Activated naive CD4-positive, alpha-beta T cell treated with anti-CD3 and anti-CD28 coated beads for 36 hours (primary cell): ENCODE data around the gene TUT7. TPM values are rescaled to one million over a fixed set of nuclear protein-coding genes. Genes with fewer than 3 reads are reported as not detected.

ENCODE experiments used
- CTCF ChIA-PET: fragments of 350-600 bp; sonication (Branson Sonifier 250); formaldehyde crosslinking; loops from one replicate; lab custom pipeline; 2021; ENCODE audit warnings: antibody characterized with exemption; lab: Charles Lee
- DNase-seq: peaks from one replicate; pipeline ENCODE4 v3.0.0-alpha.2; 2020
- H3K27ac Mint-ChIP-seq: one replicate; pipeline ENCODE4 v1.8.0; 2021; ENCODE audit warnings: mild to moderate bottlenecking, mixed read lengths
- H3K27me3 Mint-ChIP-seq: one replicate; pipeline ENCODE4 v1.8.0; 2021; ENCODE audit warnings: low read depth, mixed read lengths
- H3K36me3 Mint-ChIP-seq: one replicate; pipeline ENCODE4 v1.8.0; 2021; ENCODE audit warnings: low read depth, mixed read lengths
- H3K4me1 Mint-ChIP-seq: one replicate; pipeline ENCODE4 v1.8.0; 2021; ENCODE audit warnings: low read depth, mixed read lengths
- H3K4me3 Mint-ChIP-seq: one replicate; pipeline ENCODE4 v1.8.0; 2021; ENCODE audit warnings: mild to moderate bottlenecking, moderate library complexity, mixed read lengths
- H3K9me3 Mint-ChIP-seq: one replicate; pipeline ENCODE4 v1.8.0; 2021; ENCODE audit warnings: mixed read lengths
- intact Hi-C: fragments of 100-400 bp; cut with micrococcal nuclease; formaldehyde crosslinking; loops from one replicate; pipeline ENCODE4 v1.15.1; 2023
- total RNA-seq, 2 experiments: library from RNA; stranded (reverse); gene quantifications; one replicate each; pipeline ENCODE4 v1.2.3, GENCODE V29; 2021

TUT7 gene
- total RNA-seq, 2 experiments from 2014 or later: 22.7 to 23.5 TPM

DNA sequence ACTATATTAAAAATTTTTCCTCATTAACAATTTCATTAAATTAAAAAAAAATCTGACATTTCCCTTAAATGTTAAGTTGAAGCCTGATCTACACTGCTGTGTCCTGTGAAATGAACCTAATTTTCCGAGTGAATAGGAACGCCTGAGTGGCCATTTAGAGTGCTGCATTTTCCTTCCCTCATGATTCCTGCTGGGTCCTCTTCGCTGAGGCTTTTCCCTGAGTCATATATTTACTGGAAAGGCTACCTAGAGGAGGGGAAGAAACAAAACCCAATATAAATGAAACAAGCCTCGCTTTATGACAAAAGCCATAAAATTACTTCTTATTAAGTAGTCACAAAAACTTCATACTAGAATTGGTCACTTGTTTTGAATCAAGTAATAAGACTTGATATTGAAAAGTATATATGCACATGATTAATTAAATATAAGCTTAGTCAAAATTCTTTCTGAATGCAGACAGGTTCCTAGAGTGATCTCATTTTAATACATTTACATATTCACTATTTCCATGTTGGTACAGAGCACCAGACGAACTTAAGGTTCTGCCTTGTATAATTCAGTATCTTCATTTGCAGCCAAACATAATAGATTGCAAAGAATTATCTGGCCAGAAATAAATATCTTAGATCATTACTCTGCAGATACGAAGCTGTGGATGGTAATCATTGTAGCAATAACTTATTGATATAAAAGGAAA is 65.6 kb downstream of the TUT7 start:
- no peaks in the 10 kb centered on the region for H3K27me3 Mint-ChIP-seq
- CTCF ChIA-PET: no interaction called here
- H3K9me3 Mint-ChIP-seq: no peaks in the 10 kb centered on the region
- H3K36me3 Mint-ChIP-seq: no peaks in the 10 kb centered on the region
- intact Hi-C loops: loop anchor here (10.0 kb wide), 1 partner anchor 1686 kb away; the partner anchor contains the start of gene CDK20
- no peak overlapping the region for H3K4me3 Mint-ChIP-seq
- DNase-seq: no peak
- H3K4me1 Mint-ChIP-seq: no peaks in the 10 kb centered on the region
- no peak overlapping the region for H3K27ac Mint-ChIP-seq

DNA sequence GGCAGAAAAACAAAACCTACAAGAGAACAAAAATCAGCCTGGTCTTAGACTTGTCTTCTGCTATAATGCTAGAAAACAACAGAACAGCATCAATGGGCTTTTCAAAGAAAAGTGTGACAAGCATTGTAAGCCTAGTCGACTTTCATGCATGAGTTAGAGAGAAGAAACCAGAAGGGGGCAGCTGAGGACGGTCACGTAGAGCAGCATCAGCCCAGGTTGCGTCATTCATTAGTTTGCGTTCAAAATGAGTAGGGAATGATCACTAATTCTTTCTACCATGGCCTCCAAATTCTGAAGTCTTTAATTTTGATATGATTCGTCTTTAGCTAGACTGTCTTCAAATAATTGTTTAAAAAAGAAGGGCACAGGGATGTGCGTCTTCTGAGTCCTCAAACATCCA is 67.2 kb downstream of the TUT7 start:
- intact Hi-C loops: loop anchor here (10.0 kb wide), 1 partner anchor 1688 kb away; the partner anchor contains the start of gene CDK20
- H3K9me3 Mint-ChIP-seq: no peaks in the 10 kb centered on the region
- no peak overlapping the region for H3K4me3 Mint-ChIP-seq
- no peak overlapping the region for H3K27ac Mint-ChIP-seq
- H3K27me3 Mint-ChIP-seq: no peaks in the 10 kb centered on the region
- peaks cover 9% of the 10 kb centered on the region for H3K4me1 Mint-ChIP-seq
- CTCF ChIA-PET: no interaction called here
- peak; percentile 41 for DNase-seq
- no peaks in the 10 kb centered on the region for H3K36me3 Mint-ChIP-seq

DNA sequence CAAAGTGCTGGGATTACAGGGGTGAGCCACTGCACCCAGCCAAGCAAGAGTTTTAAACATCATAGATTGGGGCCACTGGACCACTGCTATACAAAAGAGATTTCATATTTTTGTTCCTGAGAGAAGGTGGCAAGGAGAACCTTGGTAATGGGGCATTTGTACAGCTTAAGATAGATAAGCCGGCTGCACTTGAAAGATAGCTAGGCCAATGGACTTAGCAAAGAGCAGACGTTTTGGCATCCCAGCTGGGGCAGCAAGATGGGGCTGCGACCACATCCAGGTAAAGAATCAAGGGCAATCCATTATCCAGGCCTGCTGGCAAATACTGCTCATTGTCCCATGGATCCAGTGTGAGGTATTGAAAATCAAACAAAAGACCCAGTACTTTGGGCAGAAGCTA is 67.9 kb downstream of the TUT7 start:
- Mint-ChIP-seq H3K36me3 (peaks cover 3% of the 10 kb centered on the region), H3K9me3 (no peaks in the 10 kb centered on the region), H3K27me3 (no peaks in the 10 kb centered on the region), H3K4me1 (peaks cover 12% of the 10 kb centered on the region), H3K4me3 (no peak overlapping the region), H3K27ac (no peak overlapping the region)
- CTCF ChIA-PET: interaction anchor here (0.5 kb wide), 1 partner anchor 34 kb away, joined by 3 read pairs; no protein-coding TSS in a partner anchor
- no peak for DNase-seq
- intact Hi-C loops: loop anchor here (10.0 kb wide), 1 partner anchor 1689 kb away; the partner anchor contains the start of gene CDK20

DNA sequence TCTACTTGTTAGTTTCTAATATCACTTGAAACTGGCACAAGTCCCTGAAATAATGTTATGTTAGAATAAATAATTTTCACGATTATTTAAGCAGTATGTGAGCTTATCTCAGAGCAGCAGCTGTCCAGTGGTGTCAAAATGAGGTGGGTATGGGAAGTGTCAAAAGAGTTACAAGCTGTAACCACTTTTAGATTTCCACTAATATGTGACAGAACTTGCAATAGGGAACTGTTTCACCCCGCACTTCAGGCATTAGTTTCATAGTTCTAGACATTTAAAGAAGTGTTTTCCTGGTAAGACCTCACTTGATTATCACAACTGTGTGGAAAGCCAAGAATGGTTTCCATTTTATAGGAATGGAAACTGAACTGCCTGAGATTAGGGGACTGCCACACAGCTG is 68.9 kb downstream of the TUT7 start:
- no peaks in the 10 kb centered on the region for H3K27me3 Mint-ChIP-seq
- H3K4me3 Mint-ChIP-seq: no peak overlapping the region
- intact Hi-C loops: loop anchor here (10.0 kb wide), 1 partner anchor 1690 kb away; the partner anchor contains the start of gene CDK20
- H3K4me1 Mint-ChIP-seq: peaks cover 20% of the 10 kb centered on the region
- H3K9me3 Mint-ChIP-seq: no peaks in the 10 kb centered on the region
- H3K27ac Mint-ChIP-seq: no peak overlapping the region
- CTCF ChIA-PET: no interaction called here
- H3K36me3 Mint-ChIP-seq: peaks cover 3% of the 10 kb centered on the region
- no peak for DNase-seq

DNA sequence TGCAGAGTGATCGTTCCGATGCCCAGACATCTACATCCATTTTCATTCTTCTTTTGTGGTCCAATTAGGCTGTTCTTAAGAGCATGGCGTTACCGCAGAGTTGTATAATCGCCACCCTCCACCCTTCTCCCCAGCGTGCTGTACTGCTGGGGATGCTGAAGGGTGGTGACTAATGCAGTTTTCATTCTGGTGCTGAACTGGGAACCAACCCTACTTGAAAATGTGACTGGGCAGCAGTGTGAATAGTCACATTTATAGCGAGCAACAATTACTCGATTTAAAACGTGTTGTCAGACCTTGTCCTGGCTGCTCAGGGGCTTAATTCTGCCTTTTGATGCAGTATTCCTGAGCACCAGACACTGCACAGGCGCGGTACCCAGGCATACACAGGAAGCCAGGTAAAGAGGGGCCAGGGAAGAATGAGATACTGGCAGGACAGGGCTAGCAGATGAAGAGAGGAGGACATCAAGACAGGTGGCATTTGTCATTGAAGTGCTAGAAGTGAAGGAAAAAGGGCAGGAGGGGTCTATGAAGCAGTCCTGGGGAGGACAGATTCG is 71.2 kb downstream of the TUT7 start:
- CTCF ChIA-PET: interaction anchor here (0.6 to 1.0 kb wide), 2 partner anchors 16 to 80 kb away, joined by 4 to 5 read pairs; no protein-coding TSS in a partner anchor
- H3K36me3 Mint-ChIP-seq: peaks cover 3% of the 10 kb centered on the region
- DNase-seq: no peak
- intact Hi-C loops: loop anchor here (1.0 to 10.0 kb wide), 8 partner anchors 20 to 1692 kb away; partner anchors contain the start of genes CDK20 and NAA35
- H3K4me3 Mint-ChIP-seq: peak overlapping the region; percentile 89
- no peaks in the 10 kb centered on the region for H3K27me3 Mint-ChIP-seq
- H3K4me1 Mint-ChIP-seq: peaks cover 35% of the 10 kb centered on the region
- H3K27ac Mint-ChIP-seq: peak overlapping the region; percentile 94
- no peaks in the 10 kb centered on the region for H3K9me3 Mint-ChIP-seq

DNA sequence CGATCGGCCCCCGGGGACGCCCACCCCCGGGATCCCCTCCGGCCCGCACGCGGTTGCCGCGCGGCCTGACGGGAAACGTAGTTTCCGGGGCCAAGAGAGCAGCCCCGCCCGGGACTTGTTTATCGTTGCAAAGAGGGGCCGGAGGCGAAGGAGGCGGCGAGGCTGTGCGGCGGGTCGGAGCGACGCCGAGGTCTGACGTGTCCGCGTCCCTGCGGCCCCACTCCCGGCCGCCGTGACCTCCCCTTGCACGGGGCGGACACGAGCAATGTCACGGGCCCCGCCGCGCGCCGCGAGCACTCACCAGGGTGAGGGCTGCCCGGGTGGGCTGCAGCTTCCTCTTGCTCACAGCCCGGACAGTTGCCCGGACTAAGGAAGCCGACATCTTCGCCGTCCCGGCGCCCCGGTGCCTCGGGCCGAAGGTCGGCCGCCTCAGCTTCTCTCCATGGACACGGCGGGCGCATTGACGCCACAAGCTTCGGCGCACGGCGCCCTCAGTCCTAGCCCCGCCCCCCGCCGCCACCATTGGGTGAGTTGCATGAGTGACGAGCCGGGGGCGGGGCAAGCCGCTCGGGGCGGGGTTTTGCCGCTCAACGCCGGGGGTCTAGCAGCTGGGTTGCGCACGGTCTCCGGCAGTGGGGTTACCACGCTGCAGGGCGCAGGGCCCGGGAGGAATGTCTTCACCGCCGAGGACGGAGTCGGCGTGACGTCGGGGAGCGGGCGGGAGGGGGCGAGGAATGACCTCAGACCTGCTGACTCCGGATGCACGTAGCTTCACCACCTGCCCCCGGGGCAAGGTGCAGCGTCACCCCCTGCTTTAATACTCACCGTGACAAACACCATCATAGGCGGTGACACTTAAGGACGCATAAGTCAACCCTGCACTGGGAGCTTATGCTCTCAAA is 71.9 kb downstream of the TUT7 start, which contains the start of gene ISCA1:
ISCA1 (minus strand) TSS at position 462 of the 902 bp plus-strand sequence; CDS start at position 382, 80 bp downstream.
- no peaks in the 10 kb centered on the region for H3K9me3 Mint-ChIP-seq
- H3K27ac Mint-ChIP-seq: peak within 1 kb of the TSS; percentile 94
- H3K36me3 Mint-ChIP-seq: peaks cover 3% of the 10 kb centered on the region
- peak within 1 kb of the TSS; percentile 89 for H3K4me3 Mint-ChIP-seq
- CTCF ChIA-PET: interaction anchor here (0.6 to 1.0 kb wide), 2 partner anchors 15 to 79 kb away, joined by 4 to 5 read pairs; no protein-coding TSS in a partner anchor
- H3K27me3 Mint-ChIP-seq: no peaks in the 10 kb centered on the region
- intact Hi-C loops: loop anchor here (1.0 to 10.0 kb wide), 8 partner anchors 21 to 1692 kb away; partner anchors contain the start of genes CDK20 and NAA35
- DNase-seq: peak; percentile 96
- peaks cover 40% of the 10 kb centered on the region for H3K4me1 Mint-ChIP-seq

DNA sequence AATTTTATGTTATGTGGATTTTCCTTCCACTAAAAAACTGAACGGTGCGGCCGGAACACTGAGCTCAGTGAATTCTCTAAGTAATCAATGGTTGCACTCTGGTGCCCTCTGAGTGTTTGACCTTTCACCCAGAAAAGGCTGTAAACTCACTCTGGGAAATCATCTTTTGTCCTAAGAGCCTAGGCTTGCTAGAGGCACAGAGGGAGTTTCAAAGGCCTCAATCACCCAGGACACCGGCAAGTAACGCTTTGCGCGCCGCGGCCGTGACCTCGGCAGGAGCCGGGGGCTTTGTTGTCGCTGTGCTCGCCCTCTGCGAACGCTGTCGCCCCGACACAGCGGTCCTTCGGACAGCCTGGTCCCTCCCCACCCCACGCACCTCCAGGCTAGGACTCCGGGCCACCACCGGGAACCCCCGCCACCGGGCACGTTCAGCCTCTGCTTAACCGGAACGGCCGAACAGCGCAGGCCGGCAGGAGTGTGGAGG is 72.6 kb downstream of the TUT7 start:
- peak overlapping the region; percentile 89 for H3K4me3 Mint-ChIP-seq
- peak overlapping the region; percentile 94 for H3K27ac Mint-ChIP-seq
- H3K4me1 Mint-ChIP-seq: peaks cover 45% of the 10 kb centered on the region

DNA sequence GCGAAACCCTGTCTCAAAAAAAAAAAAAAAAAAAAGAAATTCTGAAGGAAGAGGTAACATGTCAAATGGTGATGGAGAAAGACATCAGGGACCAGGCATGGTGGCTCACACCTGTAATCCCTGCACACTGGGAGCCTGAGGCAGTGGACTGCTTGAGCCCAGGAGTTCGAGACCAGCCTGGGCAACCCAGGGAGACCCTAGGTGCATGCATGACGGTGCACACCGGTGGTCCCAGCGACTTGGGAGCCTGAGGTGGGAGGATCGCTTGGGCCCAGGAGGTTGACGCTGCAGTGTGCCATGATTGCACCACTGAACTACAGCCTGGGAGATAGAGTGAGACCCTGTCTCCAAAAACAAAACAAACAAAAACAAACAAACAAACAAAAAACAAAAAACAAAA is 73.6 kb downstream of the TUT7 start:
- intact Hi-C loops: loop anchor here (5.0 to 10.0 kb wide), 2 partner anchors 178 to 1694 kb away; partner anchors contain the start of gene CDK20
- no peaks in the 10 kb centered on the region for H3K9me3 Mint-ChIP-seq
- no peaks in the 10 kb centered on the region for H3K27me3 Mint-ChIP-seq
- no peak for DNase-seq
- H3K4me3 Mint-ChIP-seq: peak overlapping the region; percentile 89
- peaks cover 48% of the 10 kb centered on the region for H3K4me1 Mint-ChIP-seq
- peaks cover 5% of the 10 kb centered on the region for H3K36me3 Mint-ChIP-seq
- no peak overlapping the region for H3K27ac Mint-ChIP-seq
- CTCF ChIA-PET: no interaction called here

More for the DNA sequence above, 72.6 kb downstream of the TUT7 start:
- CTCF ChIA-PET: no interaction called here
- DNase-seq: no peak
- H3K36me3 Mint-ChIP-seq: peaks cover 5% of the 10 kb centered on the region
- intact Hi-C loops: loop anchor here (1.0 to 10.0 kb wide), 8 partner anchors 22 to 1693 kb away; partner anchors contain the start of genes CDK20 and NAA35
- no peaks in the 10 kb centered on the region for H3K27me3 Mint-ChIP-seq
- no peaks in the 10 kb centered on the region for H3K9me3 Mint-ChIP-seq

DNA sequence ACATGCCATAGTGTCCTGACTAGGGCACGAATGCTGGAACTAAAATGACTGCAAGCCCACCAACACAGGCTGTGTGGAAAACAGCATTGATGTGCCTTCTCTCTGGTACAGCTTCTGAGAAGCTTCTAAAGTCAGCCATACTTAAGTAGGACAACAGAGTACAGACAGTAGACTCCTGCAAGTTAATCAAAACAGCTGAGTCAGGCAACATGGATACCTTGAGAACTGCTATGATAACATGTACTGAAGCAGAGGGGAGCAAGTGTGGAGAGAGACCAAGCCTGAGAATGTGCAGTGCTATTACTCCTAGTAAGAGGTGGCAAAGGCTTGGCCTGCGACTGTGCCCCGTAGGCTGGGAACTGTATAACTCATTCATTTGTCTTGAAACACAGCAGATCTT is 74.4 kb downstream of the TUT7 start:
- intact Hi-C loops: loop anchor here (5.0 to 10.0 kb wide), 3 partner anchors 78 to 1695 kb away; partner anchors contain the start of gene CDK20
- peak overlapping the region; percentile 18 for H3K4me3 Mint-ChIP-seq

DNA sequence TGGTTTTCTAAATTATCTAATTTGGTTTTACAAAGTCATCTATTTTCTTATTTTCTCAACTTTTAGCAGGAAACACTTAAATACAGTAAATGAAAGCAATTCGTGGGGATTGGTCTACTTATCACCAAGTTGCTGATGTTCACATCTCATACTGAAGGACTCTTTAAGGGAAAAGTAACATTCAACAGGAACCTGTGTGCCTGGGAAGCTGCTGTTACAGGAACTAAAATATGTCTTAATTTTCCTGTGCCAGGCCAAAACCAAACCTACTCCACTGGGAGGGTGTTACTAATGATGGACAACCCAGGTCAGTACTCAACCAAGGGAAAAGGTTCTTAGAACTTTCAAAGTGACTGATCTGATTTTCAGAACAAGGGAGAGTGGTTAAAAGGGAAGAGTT is 77.1 kb downstream of the TUT7 start:
- no peak overlapping the region for H3K4me3 Mint-ChIP-seq
- DNase-seq: no peak
- H3K4me1 Mint-ChIP-seq: peaks cover 40% of the 10 kb centered on the region
- H3K27me3 Mint-ChIP-seq: no peaks in the 10 kb centered on the region
- H3K36me3 Mint-ChIP-seq: peaks cover 24% of the 10 kb centered on the region
- no peaks in the 10 kb centered on the region for H3K9me3 Mint-ChIP-seq
- CTCF ChIA-PET: interaction anchor here (2.0 kb wide), 1 partner anchor 10 kb away, joined by 4 read pairs; no protein-coding TSS in a partner anchor
- H3K27ac Mint-ChIP-seq: no peak overlapping the region
- intact Hi-C loops: loop anchor here (5.0 kb wide), 1 partner anchor 75 kb away; no protein-coding TSS in a partner anchor

More for the DNA sequence above, 74.4 kb downstream of the TUT7 start:
- Mint-ChIP-seq H3K4me1 (peaks cover 49% of the 10 kb centered on the region), H3K36me3 (peaks cover 5% of the 10 kb centered on the region), H3K27ac (peak overlapping the region; percentile 25), H3K9me3 (no peaks in the 10 kb centered on the region), H3K27me3 (no peaks in the 10 kb centered on the region)
- CTCF ChIA-PET: no interaction called here
- DNase-seq: no peak

DNA sequence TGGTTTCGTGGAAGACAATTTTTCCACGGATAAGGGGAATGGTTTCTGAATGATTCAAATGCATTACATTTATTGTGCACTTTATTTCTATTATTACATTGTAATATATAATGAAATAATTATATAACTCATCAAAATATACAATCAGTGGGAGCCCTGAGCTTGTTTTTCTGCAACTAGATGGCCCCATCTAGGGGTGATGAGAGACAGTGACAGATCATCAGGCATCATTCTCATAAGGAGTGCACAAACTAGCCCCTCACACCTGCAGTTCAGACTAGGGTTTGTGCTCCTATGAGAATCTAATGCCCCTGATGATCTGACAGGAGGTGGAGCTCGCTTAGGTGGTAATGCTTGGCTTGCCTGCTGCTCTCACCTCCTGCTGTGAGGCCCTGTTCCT is 78.2 kb downstream of the TUT7 start:
- CTCF ChIA-PET: interaction anchor here (0.7 to 2.0 kb wide), 4 partner anchors 9 to 578 kb away, joined by 3 to 4 read pairs (median 3); no protein-coding TSS in a partner anchor
- no peak overlapping the region for H3K4me3 Mint-ChIP-seq
- H3K4me1 Mint-ChIP-seq: peaks cover 34% of the 10 kb centered on the region
- peaks cover 31% of the 10 kb centered on the region for H3K36me3 Mint-ChIP-seq
- no peaks in the 10 kb centered on the region for H3K27me3 Mint-ChIP-seq
- H3K9me3 Mint-ChIP-seq: no peaks in the 10 kb centered on the region
- intact Hi-C loops: loop anchor here (5.0 kb wide), 1 partner anchor 74 kb away; no protein-coding TSS in a partner anchor
- no peak for DNase-seq
- H3K27ac Mint-ChIP-seq: no peak overlapping the region
